Trophoblast cell (in vitro differentiated cells and primary cell): ENCODE data around the gene NECAB3.

Source experiments
- DNase-seq, 2 donors: peaks; one replicate each; pipeline ENCODE4 v3.0.0-alpha.2; 2016
- H2AFZ ChIP-seq: 2 replicates; pipeline ENCODE4 v1.6.1; 2013; ENCODE audit warnings: low read length, moderate library complexity, mild to moderate bottlenecking; ENCODE audit not compliant: insufficient read depth, poor library complexity
- H2AK5ac ChIP-seq: 2 replicates; pipeline ENCODE4 v1.6.1; 2013; ENCODE audit warnings: mild to moderate bottlenecking, low read length
- H2BK120ac ChIP-seq: 2 replicates; pipeline ENCODE4 v1.6.1; 2013; ENCODE audit warnings: low read length, mild to moderate bottlenecking, moderate library complexity; ENCODE audit not compliant: insufficient read depth, poor library complexity
- H2BK12ac ChIP-seq: 2 replicates; pipeline ENCODE4 v1.6.1; 2013; ENCODE audit warnings: mild to moderate bottlenecking, low read length, moderate library complexity
- H2BK5ac ChIP-seq: 2 replicates; pipeline ENCODE4 v1.6.1; 2013; ENCODE audit warnings: low read length, low read depth, moderate library complexity, mild to moderate bottlenecking; ENCODE audit not compliant: poor library complexity
- H3K14ac ChIP-seq: 2 replicates; pipeline ENCODE4 v1.6.1; 2013; ENCODE audit warnings: mild to moderate bottlenecking, low read length
- H3K18ac ChIP-seq: 2 replicates; pipeline ENCODE4 v1.6.1; 2013; ENCODE audit warnings: mild to moderate bottlenecking, low read length
- H3K23ac ChIP-seq: 2 replicates; pipeline ENCODE4 v1.6.1; 2013; ENCODE audit warnings: low read length
- H3K27ac ChIP-seq: 2 replicates; pipeline ENCODE4 v1.5.1; 2013; ENCODE audit warnings: low read depth, mild to moderate bottlenecking, inconsistent platforms, low read length, moderate library complexity
- H3K27me3 ChIP-seq: 2 replicates; pipeline ENCODE4 v1.6.1; 2013; ENCODE audit warnings: inconsistent platforms, mild to moderate bottlenecking, low read length, moderate library complexity; ENCODE audit not compliant: insufficient read depth
- H3K36me3 ChIP-seq, 2 experiments: 1 replicate in 1 of 2; 2 replicates in 1 of 2; pipeline ENCODE4 v1.6.1; 2013; ENCODE audit warnings: low read length in 2 of 2, mild to moderate bottlenecking in 2 of 2, moderate library complexity in 1 of 2; ENCODE audit not compliant: insufficient read depth in 2 of 2, control insufficient read depth in 1 of 2
- H3K4ac ChIP-seq: 2 replicates; pipeline ENCODE4 v1.6.1; 2013; ENCODE audit warnings: low read depth, mild to moderate bottlenecking, low read length, moderate library complexity
- H3K4me1 ChIP-seq, 2 experiments: 1 replicate in 1 of 2; 2 replicates in 1 of 2; pipeline ENCODE4 v1.6.1; 2013; ENCODE audit warnings: low read length in 2 of 2, mild to moderate bottlenecking in 2 of 2, moderate library complexity in 1 of 2; ENCODE audit not compliant: insufficient read depth in 2 of 2, control insufficient read depth in 1 of 2
- H3K4me2 ChIP-seq: 2 replicates; pipeline ENCODE4 v1.6.1; 2013; ENCODE audit warnings: inconsistent platforms, mild to moderate bottlenecking, low read length, moderate library complexity
- H3K4me3 ChIP-seq: 2 replicates; pipeline ENCODE4 v1.5.1; 2013; ENCODE audit warnings: mild to moderate bottlenecking, low read depth, low read length, inconsistent platforms
- H3K79me1 ChIP-seq: one replicate; pipeline ENCODE4 v1.6.1; 2013; ENCODE audit warnings: low read length
- H3K79me2 ChIP-seq: 2 replicates; pipeline ENCODE4 v1.6.1; 2013; ENCODE audit warnings: low read length, mild to moderate bottlenecking; ENCODE audit not compliant: control insufficient read depth, insufficient read depth, poor library complexity
- H3K9ac ChIP-seq: 2 replicates; pipeline ENCODE4 v1.6.1; 2013; ENCODE audit warnings: mild to moderate bottlenecking, low read length
- H3K9me3 ChIP-seq: 2 replicates; pipeline ENCODE4 v1.6.1; 2013; ENCODE audit warnings: low read depth, mild to moderate bottlenecking, control low read depth, inconsistent platforms, low read length; ENCODE audit not compliant: insufficient read depth
- H4K12ac ChIP-seq: 2 replicates; pipeline ENCODE4 v1.6.1; 2013; ENCODE audit warnings: low read depth, mild to moderate bottlenecking, low read length, moderate library complexity
- H4K8ac ChIP-seq: 2 replicates; pipeline ENCODE4 v1.6.1; 2013; ENCODE audit warnings: low read depth, mild to moderate bottlenecking, low read length, moderate library complexity
- H4K91ac ChIP-seq: one replicate; pipeline ENCODE4 v1.6.1; 2013; ENCODE audit warnings: low read depth, mild to moderate bottlenecking, low read length, moderate library complexity
- WGBS: extraction: QIAGEN DNeasy Blood & Tissue Kit; methylation state at CpG from one replicate; pipeline ENCODE4 v1.1.7; 2013; ENCODE audit warnings: missing lambda C conversion rate; ENCODE audit not compliant: insufficient read length, insufficient coverage; ENCODE audit errors: extremely low coverage; 5-methylcytosine and 5-hydroxymethylcytosine counted together

The NECAB3 gene

DNA sequence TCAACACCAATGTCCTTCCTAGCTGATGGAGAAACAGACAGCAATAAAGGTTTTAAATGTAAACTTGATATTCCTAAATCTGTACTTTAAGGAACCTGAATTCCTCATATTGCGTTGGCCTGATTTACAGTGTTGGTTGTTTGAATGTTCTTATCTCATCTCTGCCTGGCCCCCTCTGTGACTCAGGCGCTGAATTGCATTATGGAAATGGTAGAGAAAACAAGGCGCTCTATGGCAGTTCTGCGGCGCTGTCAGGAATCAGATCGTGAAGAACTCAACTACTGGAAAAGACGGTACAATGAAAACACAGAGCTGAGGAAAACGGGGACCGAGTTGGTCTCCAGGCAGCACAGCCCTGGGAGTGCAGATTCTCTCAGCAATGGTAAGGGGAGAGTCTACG, 44.7 kb downstream of the NECAB3 start:
- H4K8ac ChIP-seq: no peak overlapping the region
- no peak overlapping the region for H3K4me3 ChIP-seq
- H3K79me2 ChIP-seq: no peaks in the 10 kb centered on the region
- peaks cover 14 to 26% of the 10 kb centered on the region in 2 experiments for H3K36me3 ChIP-seq
- no peak overlapping the region for H3K27ac ChIP-seq
- no peak overlapping the region for H2BK120ac ChIP-seq
- no peak overlapping the region for H4K91ac ChIP-seq
- no peaks in the 10 kb centered on the region for H3K4me1 ChIP-seq
- DNase-seq: no peak
- H3K79me1 ChIP-seq: no peaks in the 10 kb centered on the region
- no peak overlapping the region for H2AFZ ChIP-seq
- no peak overlapping the region for H3K9ac ChIP-seq
- H3K4ac ChIP-seq: no peak overlapping the region
- H3K4me2 ChIP-seq: no peak overlapping the region
- H3K27me3 ChIP-seq: no peaks in the 10 kb centered on the region
- no peak overlapping the region for H3K23ac ChIP-seq
- no peak overlapping the region for H3K14ac ChIP-seq
- no peak overlapping the region for H3K18ac ChIP-seq
- no peak overlapping the region for H4K12ac ChIP-seq
- WGBS: no CpG with 5 or more reads among the region's 10 CpGs
- H2BK5ac ChIP-seq: no peak overlapping the region
- H2BK12ac ChIP-seq: no peak overlapping the region
- H2AK5ac ChIP-seq: no peak overlapping the region
- H3K9me3 ChIP-seq: no peaks in the 10 kb centered on the region

DNA sequence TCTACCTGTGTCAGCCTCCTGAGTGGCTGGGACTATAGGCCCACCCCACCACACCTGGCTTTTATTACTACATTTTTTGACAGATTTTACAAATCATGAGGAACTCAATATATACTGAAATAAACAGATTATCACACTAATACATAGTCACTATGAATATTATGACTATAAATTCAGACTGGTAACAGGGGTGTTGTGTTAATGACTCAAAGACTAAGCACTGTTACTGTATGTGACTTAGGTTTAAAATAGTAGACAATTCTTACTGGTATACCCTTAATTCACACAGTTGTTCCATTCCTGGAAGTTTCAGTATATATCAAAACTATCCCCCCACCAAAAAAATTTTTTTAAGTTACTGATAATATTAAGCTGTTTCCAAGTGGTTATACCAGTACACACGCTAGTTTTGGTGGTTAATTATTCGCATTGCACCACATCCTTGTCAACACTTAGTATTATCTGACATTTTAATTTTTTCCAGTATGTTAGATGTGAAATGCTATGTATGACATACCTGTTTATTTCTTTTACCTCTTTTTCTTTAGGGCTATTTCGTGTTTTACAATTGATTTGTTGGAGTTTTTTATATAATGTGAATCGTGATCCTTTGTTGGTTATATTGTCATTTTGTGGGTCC, 46.5 kb downstream of the NECAB3 start:
- no peaks in the 10 kb centered on the region for H3K79me1 ChIP-seq
- no peak overlapping the region for H3K4me2 ChIP-seq
- H3K9ac ChIP-seq: no peak overlapping the region
- H4K91ac ChIP-seq: no peak overlapping the region
- no peak for DNase-seq
- no peak overlapping the region for H2BK120ac ChIP-seq
- no peaks in the 10 kb centered on the region for H3K27me3 ChIP-seq
- no peak overlapping the region for H2AK5ac ChIP-seq
- WGBS: no CpG with 5 or more reads among the region's 4 CpGs
- no peak overlapping the region for H4K12ac ChIP-seq
- H3K23ac ChIP-seq: no peak overlapping the region
- no peaks in the 10 kb centered on the region for H3K4me1 ChIP-seq
- no peak overlapping the region for H2AFZ ChIP-seq
- no peak overlapping the region for H3K14ac ChIP-seq
- H3K4me3 ChIP-seq: no peak overlapping the region
- H3K4ac ChIP-seq: no peak overlapping the region
- H3K27ac ChIP-seq: no peak overlapping the region
- no peaks in the 10 kb centered on the region for H3K79me2 ChIP-seq
- H3K18ac ChIP-seq: no peak overlapping the region
- H3K9me3 ChIP-seq: no peaks in the 10 kb centered on the region
- no peak overlapping the region for H2BK12ac ChIP-seq
- H2BK5ac ChIP-seq: no peak overlapping the region
- H4K8ac ChIP-seq: no peak overlapping the region
- H3K36me3 ChIP-seq: peaks cover 15 to 27% of the 10 kb centered on the region in 2 experiments

GRCh38 chr20:33626190-33626589, 48.0 kb downstream of the NECAB3 start:
- Histone ChIP-seq H3K4me2 (no peak overlapping the region), H3K79me1 (no peaks in the 10 kb centered on the region)
- no peak for DNase-seq

GRCh38 chr20:33624399-33624798, 49.8 kb downstream of the NECAB3 start:
- H3K4me3 ChIP-seq: no peak overlapping the region
- H3K4ac ChIP-seq: no peak overlapping the region
- no peak for DNase-seq
- no peak overlapping the region for H4K8ac ChIP-seq
- no peak overlapping the region for H4K91ac ChIP-seq
- no peak overlapping the region for H3K18ac ChIP-seq
- no peak overlapping the region for H3K23ac ChIP-seq
- no peaks in the 10 kb centered on the region for H3K79me2 ChIP-seq
- H3K9me3 ChIP-seq: no peaks in the 10 kb centered on the region
- no CpG with 5 or more reads among the region's 3 CpGs for WGBS
- H2BK5ac ChIP-seq: no peak overlapping the region
- H2BK120ac ChIP-seq: no peak overlapping the region
- no peak overlapping the region for H2AK5ac ChIP-seq
- no peak overlapping the region for H3K14ac ChIP-seq
- no peak overlapping the region for H3K27ac ChIP-seq
- no peaks in the 10 kb centered on the region for H3K79me1 ChIP-seq
- peaks cover 12 to 16% of the 10 kb centered on the region in 2 experiments for H3K36me3 ChIP-seq
- no peak overlapping the region for H3K9ac ChIP-seq
- H2AFZ ChIP-seq: no peak overlapping the region
- no peak overlapping the region for H4K12ac ChIP-seq
- no peak overlapping the region for H3K4me2 ChIP-seq
- H3K27me3 ChIP-seq: no peaks in the 10 kb centered on the region
- H2BK12ac ChIP-seq: no peak overlapping the region
- no peaks in the 10 kb centered on the region for H3K4me1 ChIP-seq

More at GRCh38 chr20:33626190-33626589, 48.0 kb downstream of the NECAB3 start:
- H2BK12ac ChIP-seq: no peak overlapping the region
- no peak overlapping the region for H2AK5ac ChIP-seq
- no peak overlapping the region for H4K12ac ChIP-seq
- H4K8ac ChIP-seq: no peak overlapping the region
- peaks cover 15 to 24% of the 10 kb centered on the region in 2 experiments for H3K36me3 ChIP-seq
- no peak overlapping the region for H4K91ac ChIP-seq
- H2AFZ ChIP-seq: no peak overlapping the region
- no peak overlapping the region for H3K4ac ChIP-seq
- H3K4me1 ChIP-seq: no peaks in the 10 kb centered on the region
- H3K9ac ChIP-seq: no peak overlapping the region
- no peak overlapping the region for H3K18ac ChIP-seq
- H3K23ac ChIP-seq: no peak overlapping the region
- H3K27me3 ChIP-seq: no peaks in the 10 kb centered on the region
- no peak overlapping the region for H3K4me3 ChIP-seq
- H2BK120ac ChIP-seq: no peak overlapping the region
- H3K14ac ChIP-seq: no peak overlapping the region
- H2BK5ac ChIP-seq: no peak overlapping the region
- no peaks in the 10 kb centered on the region for H3K9me3 ChIP-seq
- H3K27ac ChIP-seq: no peak overlapping the region
- no peaks in the 10 kb centered on the region for H3K79me2 ChIP-seq
- WGBS: no CpG with 5 or more reads among the region's 4 CpGs
